ENCODE results near the gene SLC66A2. TPM values are rescaled to one million over a fixed set of nuclear protein-coding genes. Genes with fewer than 3 reads are reported as not detected.

The SLC66A2 gene
- total RNA-seq, 6 experiments from 2014 or later, result 61.6 to 140 (median 95.8) TPM

DNA sequence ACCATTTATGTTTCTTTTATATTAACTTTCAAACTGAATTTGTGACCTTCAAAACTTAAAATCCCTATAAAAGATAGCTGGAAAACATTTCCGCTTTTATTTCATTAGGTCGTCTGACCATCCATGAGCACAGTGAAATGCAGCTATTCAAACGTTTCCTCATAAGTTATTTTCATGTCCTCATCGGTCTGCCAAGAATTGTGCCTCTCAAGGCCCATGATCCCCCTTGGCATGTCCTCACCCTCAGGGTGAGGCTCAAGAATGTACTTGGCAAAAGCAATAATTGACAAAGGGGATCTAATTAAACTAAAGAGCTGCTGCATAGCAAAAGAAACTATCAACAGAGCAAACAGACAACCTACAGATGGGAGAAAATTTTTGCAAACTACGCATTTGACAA, 12.4 kb downstream of the SLC66A2 start:
- intact Hi-C loops (cut with DNase I), result no loop called here
- Histone ChIP-seq H3K4me1 (peaks cover 2 to 95% (median 46%) of the 10 kb centered on the region in 4 donors), H3K36me3 (peaks cover 0 to 26% (median 7%) of the 10 kb centered on the region in 4 donors), H3K27ac (peak overlapping the region in 2 of 3 donors; percentile 83 to 93), H3K4me3 (no peak overlapping the region), H3K27me3 (no peaks in the 10 kb centered on the region), H3K9me3 (no peaks in the 10 kb centered on the region)
- no peak for TF ChIP-seq CTCF (IDR thresholded peaks at IDR 0.05)
- no peak for TF ChIP-seq POLR2A (IDR thresholded peaks at IDR 0.05)
- ATAC-seq, result no peak
- 57% methylated on average over 5 of the region's 5 CpGs for WGBS (ENCODE audit: insufficient coverage, low coverage, low lambda C conversion rate, missing lambda C conversion rate)
- no peak for DNase-seq

DNA sequence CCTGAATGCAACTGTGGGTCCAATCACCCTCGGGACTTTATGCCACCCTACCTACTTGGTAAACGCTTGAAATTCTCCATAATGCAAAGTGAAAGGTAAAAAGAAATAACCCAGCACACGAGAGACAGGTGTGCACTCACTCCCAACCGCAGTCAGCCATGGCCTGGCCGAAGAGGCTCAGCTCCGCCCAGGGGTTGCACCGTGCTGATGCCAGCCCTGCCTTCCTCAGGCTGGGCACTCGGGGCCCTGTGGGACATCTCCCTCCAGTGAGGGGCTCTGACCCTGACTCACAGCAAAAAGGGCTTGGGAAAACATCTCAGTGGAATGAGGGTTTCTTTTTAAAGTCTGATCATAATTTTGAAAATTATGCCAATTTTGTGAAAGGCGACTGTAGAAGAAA, 13.3 kb downstream of the SLC66A2 start:
- peaks cover 0 to 26% (median 7%) of the 10 kb centered on the region in 4 donors for H3K36me3 ChIP-seq

DNA sequence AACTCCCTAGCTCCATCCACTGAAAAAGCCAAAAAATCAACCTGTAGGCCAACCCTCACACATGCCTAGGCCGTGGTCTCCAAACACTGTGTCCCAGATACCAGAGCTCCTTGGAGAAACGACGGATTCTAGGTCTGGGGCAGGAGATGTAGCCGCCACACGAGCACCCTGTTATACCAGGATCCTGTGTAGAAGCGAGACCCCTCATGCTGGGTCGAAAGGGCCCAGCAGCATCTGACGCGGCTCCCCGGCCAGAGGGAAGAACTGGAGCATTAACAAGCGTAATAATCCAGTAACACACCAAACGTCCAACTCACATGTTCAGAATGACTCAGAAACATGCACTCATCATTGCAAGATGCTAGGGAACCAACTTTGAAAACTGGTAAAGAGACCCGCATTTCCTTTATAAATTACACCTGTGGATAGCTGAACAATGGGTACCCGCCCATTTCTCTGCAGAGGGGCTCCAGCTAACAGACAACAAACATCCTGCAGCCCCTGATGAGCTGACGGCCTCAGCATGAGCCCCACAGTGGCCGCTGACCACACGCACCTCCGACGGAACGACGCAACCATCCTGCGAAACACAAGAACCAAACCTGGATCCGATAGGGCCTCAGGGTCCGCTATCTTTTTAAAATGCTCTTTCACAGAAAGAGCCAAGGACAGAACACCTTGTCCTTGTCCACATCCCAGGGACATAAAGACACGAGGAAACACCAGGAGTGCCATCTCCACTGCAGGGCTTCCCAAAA, 14.2 kb downstream of the SLC66A2 start:
- TF ChIP-seq CTCF (IDR thresholded peaks at IDR 0.05) (no peak), POLR2A (IDR thresholded peaks at IDR 0.05) (no peak)
- H3K36me3 ChIP-seq, result peaks cover 0 to 17% (median 4%) of the 10 kb centered on the region in 4 donors
- 83% methylated on average over 13 of the region's 25 CpGs for WGBS (ENCODE audit: insufficient coverage, low coverage, low lambda C conversion rate, missing lambda C conversion rate)
- ATAC-seq (no peak), DNase-seq (peak in 2 of 3 donors; percentile 8 to 35)
- intact Hi-C loops (cut with DNase I), result no loop called here
- no peaks in the 10 kb centered on the region for H3K27me3 ChIP-seq
- no peaks in the 10 kb centered on the region for H3K9me3 ChIP-seq
- peak overlapping the region; percentile 33 to 93 (median 73) for H3K27ac ChIP-seq
- H3K4me3 ChIP-seq, result peak overlapping the region in 2 of 3 donors; percentile 4 to 24
- H3K4me1 ChIP-seq, result peaks cover 2 to 87% (median 39%) of the 10 kb centered on the region in 4 donors

More for the DNA sequence above, 13.3 kb downstream of the SLC66A2 start:
- no peaks in the 10 kb centered on the region for H3K27me3 ChIP-seq
- 45% methylated on average over 9 of the region's 9 CpGs for WGBS (ENCODE audit: insufficient coverage, low coverage, low lambda C conversion rate, missing lambda C conversion rate)
- TF ChIP-seq POLR2A (IDR thresholded peaks at IDR 0.05) (no peak), CTCF (IDR thresholded peaks at IDR 0.05) (no peak)
- H3K4me1 ChIP-seq, result peaks cover 2 to 95% (median 43%) of the 10 kb centered on the region in 4 donors
- peak; percentile 38 to 55 (median 55) for DNase-seq
- ATAC-seq, result no peak
- H3K9me3 ChIP-seq, result no peaks in the 10 kb centered on the region
- no peak overlapping the region for H3K4me3 ChIP-seq
- H3K27ac ChIP-seq, result peak overlapping the region in 2 of 3 donors; percentile 73 to 93
- intact Hi-C loops (cut with DNase I), result no loop called here

DNA sequence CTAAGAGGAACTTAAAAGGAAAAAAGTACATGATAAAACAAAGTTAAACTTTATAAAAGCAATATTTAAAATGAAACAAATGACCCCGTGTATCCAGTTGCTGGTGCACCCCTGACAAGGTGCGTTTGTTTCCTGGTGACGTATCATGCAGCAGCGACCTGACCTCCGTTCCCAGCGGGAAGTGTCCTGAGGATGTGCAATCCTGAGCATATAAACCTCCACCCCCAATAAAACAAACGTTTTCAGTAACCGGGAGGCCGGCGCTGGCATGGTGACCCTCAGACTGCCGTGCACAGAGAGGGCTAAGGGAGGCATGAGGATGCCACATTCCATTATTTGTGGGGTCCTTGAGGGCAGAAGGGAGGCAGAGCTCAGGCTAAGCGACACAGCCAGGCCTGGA, 14.8 kb downstream of the SLC66A2 start:
- H3K4me3 ChIP-seq, result peak overlapping the region in 2 of 3 donors; percentile 4 to 24

More for the DNA sequence above, 14.8 kb downstream of the SLC66A2 start:
- DNase-seq (peak; percentile 77 to 90 (median 90)), ATAC-seq (peak; percentile 36 to 58 (median 42))
- Histone ChIP-seq H3K36me3 (peaks cover 0 to 12% (median 3%) of the 10 kb centered on the region in 4 donors), H3K9me3 (no peaks in the 10 kb centered on the region), H3K27ac (peak overlapping the region; percentile 72 to 93 (median 73)), H3K4me1 (peaks cover 2 to 81% (median 36%) of the 10 kb centered on the region in 4 donors), H3K27me3 (no peaks in the 10 kb centered on the region)
- TF ChIP-seq POLR2A (IDR thresholded peaks at IDR 0.05), result peak; percentile 42
- no peak for TF ChIP-seq CTCF (IDR thresholded peaks at IDR 0.05)
- 30% methylated on average over 10 of the region's 12 CpGs for WGBS (ENCODE audit: insufficient coverage, low coverage, low lambda C conversion rate, missing lambda C conversion rate)
- intact Hi-C loops (cut with DNase I), result no loop called here
